Transverse colon (tissue), 4 donors: Measurements from ENCODE around the gene ETS2.
A peak's percentile ranks its signal among the peaks of the same experiment; 100 is the strongest.

Experiments used
- POLR2A ChIP-seq: fragments of 450-650 bp; IDR thresholded peaks from one replicate; pipeline ENCODE4 v1.6.1; 2016; ENCODE audit warnings: antibody characterized with exemption, mild to moderate bottlenecking, moderate library complexity
- POLR2AphosphoS5 ChIP-seq, 3 donors: sonication (generic); formaldehyde crosslinking; IDR thresholded peaks; one replicate each; pipeline ENCODE4 v1.6.1; 2016; ENCODE audit warnings: antibody characterized with exemption in 3 of 3
- TF ChIP-seq, protein P1 (sequence below), 5 experiments: fragments of 200-600 bp in 3 of 5; fragments of 450-650 bp in 2 of 5; sonication (generic) in 3 of 5; IDR thresholded peaks; 1 replicate in 2 of 5; 2 replicates in 3 of 5; pipeline ENCODE4 v1.5.1; 2016 to 2017; ENCODE audit warnings: antibody characterized with exemption in 5 of 5, inconsistent platforms in 3 of 5, mild to moderate bottlenecking in 2 of 5, moderate library complexity in 1 of 5

GRCh38 chr21:38848187-38848609 lies 42.5 kb downstream of the ETS2 start:
- TF ChIP-seq, protein P1, sequence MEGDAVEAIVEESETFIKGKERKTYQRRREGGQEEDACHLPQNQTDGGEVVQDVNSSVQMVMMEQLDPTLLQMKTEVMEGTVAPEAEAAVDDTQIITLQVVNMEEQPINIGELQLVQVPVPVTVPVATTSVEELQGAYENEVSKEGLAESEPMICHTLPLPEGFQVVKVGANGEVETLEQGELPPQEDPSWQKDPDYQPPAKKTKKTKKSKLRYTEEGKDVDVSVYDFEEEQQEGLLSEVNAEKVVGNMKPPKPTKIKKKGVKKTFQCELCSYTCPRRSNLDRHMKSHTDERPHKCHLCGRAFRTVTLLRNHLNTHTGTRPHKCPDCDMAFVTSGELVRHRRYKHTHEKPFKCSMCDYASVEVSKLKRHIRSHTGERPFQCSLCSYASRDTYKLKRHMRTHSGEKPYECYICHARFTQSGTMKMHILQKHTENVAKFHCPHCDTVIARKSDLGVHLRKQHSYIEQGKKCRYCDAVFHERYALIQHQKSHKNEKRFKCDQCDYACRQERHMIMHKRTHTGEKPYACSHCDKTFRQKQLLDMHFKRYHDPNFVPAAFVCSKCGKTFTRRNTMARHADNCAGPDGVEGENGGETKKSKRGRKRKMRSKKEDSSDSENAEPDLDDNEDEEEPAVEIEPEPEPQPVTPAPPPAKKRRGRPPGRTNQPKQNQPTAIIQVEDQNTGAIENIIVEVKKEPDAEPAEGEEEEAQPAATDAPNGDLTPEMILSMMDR (IDR thresholded peaks at IDR 0.05): no peak
- TF ChIP-seq POLR2A: no peak
- peak; percentile 72 to 95 (median 85) for TF ChIP-seq POLR2AphosphoS5 (IDR thresholded peaks at IDR 0.05)
